Endothelial cell of umbilical vein (primary cell): ENCODE data around the gene B3GNT8. TPM values are rescaled to one million over a fixed set of nuclear protein-coding genes. Genes with fewer than 3 reads are reported as not detected.

ENCODE experiments used
- BruUV-seq: library from RNA; stranded (reverse); fragments of 400-500 nt; replicated peaks from 2 replicates; lab custom pipeline; 2021; lab: Mats Ljungman, UMichigan
- CTCF ChIA-PET: fragments of 300-600, 350-600 bp; sonication (Branson Sonifier 250); formaldehyde crosslinking; loops from one replicate; lab custom pipeline; 2021; ENCODE audit warnings: antibody characterized with exemption, inconsistent platforms; lab: Charles Lee
- POLR2A ChIA-PET: fragments of 300-600, 350-600 bp; sonication (Branson Sonifier 250); formaldehyde crosslinking; loops from one replicate; lab custom pipeline; 2021; ENCODE audit warnings: antibody characterized with exemption, inconsistent platforms; lab: Charles Lee
- DNase-seq: peaks from one replicate; pipeline ENCODE4 v3.0.0-alpha.2; 2011; ENCODE audit warnings: low read depth, low spot score
- FAIRE-seq: peaks from 2 replicates; lab custom pipeline; 2011; peaks lifted over from hg19 to GRCh38; lab: Jason Lieb, UNC
- H2AFZ ChIP-seq: 2 replicates; pipeline ENCODE4 v1.6.0; 2012; ENCODE audit warnings: low read depth, low read length, control low read depth, inconsistent platforms
- H3K27ac ChIP-seq: 2 replicates; pipeline ENCODE4 v1.5.1; 2011; ENCODE audit warnings: low read depth, mild to moderate bottlenecking, control low read depth, low read length, moderate library complexity; ENCODE audit not compliant: insufficient read depth
- H3K27me3 ChIP-seq, 2 experiments: 2 replicates each; pipeline versions ENCODE4 v1.6.0 to v1.6.1; 2011; ENCODE audit warnings: low read length in 2 of 2, mixed read lengths in 1 of 2; ENCODE audit not compliant: control insufficient read depth in 2 of 2, insufficient read depth in 2 of 2
- H3K36me3 ChIP-seq, 2 experiments: 2 replicates in 1 of 2; 3 replicates in 1 of 2; pipeline ENCODE4 v1.5.1; 2011; ENCODE audit warnings: low read length in 2 of 2, mild to moderate bottlenecking in 1 of 2, moderate library complexity in 1 of 2; ENCODE audit not compliant: control insufficient read depth in 2 of 2, insufficient read depth in 2 of 2; ENCODE audit errors: extremely low read depth in 1 of 2
- H3K4me1 ChIP-seq: 3 replicates; pipeline ENCODE4 v1.5.1; 2011; ENCODE audit warnings: mild to moderate bottlenecking, low read length; ENCODE audit not compliant: control insufficient read depth, insufficient read depth; ENCODE audit errors: extremely low read depth
- H3K4me2 ChIP-seq: 2 replicates; pipeline ENCODE4 v1.6.1; 2011; ENCODE audit warnings: low read length, control low read depth, mixed read lengths; ENCODE audit not compliant: insufficient read depth
- H3K4me3 ChIP-seq, 3 experiments: fragments of 200-600 bp in 1 of 3; sonication (generic), shearing (Covaris generic) in 1 of 3; replicated peaks in 1 of 3; 2 replicates each; pipeline ENCODE4 v1.5.1; 2011 to 2016; ENCODE audit warnings: control low read depth in 3 of 3, low read length in 3 of 3, mild to moderate bottlenecking in 2 of 3, inconsistent platforms in 1 of 3, low read depth in 1 of 3, moderate library complexity in 1 of 3; ENCODE audit not compliant: insufficient read depth in 1 of 3
- H3K79me2 ChIP-seq: 2 replicates; pipeline ENCODE4 v1.6.0; 2012; ENCODE audit warnings: low read length, inconsistent platforms; ENCODE audit not compliant: control insufficient read depth, insufficient read depth
- H3K9ac ChIP-seq: replicated peaks from 2 replicates; pipeline ENCODE3; 2011; ENCODE audit warnings: low read length, control low read depth; ENCODE audit not compliant: insufficient read depth; ENCODE audit errors: extremely low read depth
- H3K9me1 ChIP-seq: replicated peaks from 3 replicates; pipeline ENCODE4 v1.6.0; 2011; ENCODE audit warnings: mild to moderate bottlenecking, low read length; ENCODE audit not compliant: control insufficient read depth, insufficient read depth; ENCODE audit errors: extremely low read depth
- H3K9me3 ChIP-seq: replicated peaks from 2 replicates; pipeline ENCODE4 v1.5.1; 2012; ENCODE audit warnings: low read length, inconsistent platforms; ENCODE audit not compliant: control insufficient read depth, insufficient read depth
- H4K20me1 ChIP-seq: replicated peaks from 2 replicates; pipeline ENCODE3; 2011; ENCODE audit warnings: mild to moderate bottlenecking, low read length; ENCODE audit not compliant: control insufficient read depth, insufficient read depth; ENCODE audit errors: extremely low read depth
- EZH2 ChIP-seq: IDR thresholded peaks from 2 replicates; pipeline ENCODE4 v1.6.1; 2012; ENCODE audit warnings: borderline replicate concordance, low read depth, mild to moderate bottlenecking, moderate library complexity, low read length, inconsistent platforms; ENCODE audit not compliant: severe bottlenecking
- FOS ChIP-seq: IDR thresholded peaks from 2 replicates; pipeline ENCODE4 v1.6.1; 2011; ENCODE audit warnings: mild to moderate bottlenecking, low read length, moderate library complexity, borderline replicate concordance; ENCODE audit not compliant: insufficient read depth
- GATA2 ChIP-seq: IDR thresholded peaks from 2 replicates; pipeline ENCODE4 v1.7.0; 2011; ENCODE audit warnings: low read depth, mild to moderate bottlenecking, moderate library complexity, mixed read lengths, low read length; ENCODE audit not compliant: insufficient read length, insufficient read depth
- JUN ChIP-seq: IDR thresholded peaks from 2 replicates; pipeline ENCODE4 v1.6.1; 2011; ENCODE audit warnings: borderline replicate concordance, low read depth; ENCODE audit not compliant: insufficient read length, insufficient read depth
- MYC ChIP-seq: IDR thresholded peaks from one replicate; pipeline ENCODE4 v1.6.1; 2011; ENCODE audit warnings: mild to moderate bottlenecking, low read depth, low read length
- POLR2A ChIP-seq: IDR thresholded peaks from 2 replicates; pipeline ENCODE4 v1.6.1; 2012; ENCODE audit warnings: low read depth, mild to moderate bottlenecking, control low read depth, low read length
- POLR2AphosphoS5 ChIP-seq: IDR thresholded peaks from 2 replicates; pipeline ENCODE4 v1.6.1; 2012; ENCODE audit warnings: low read depth, mild to moderate bottlenecking, control low read depth, low read length, moderate library complexity; ENCODE audit not compliant: insufficient read depth
- dilution Hi-C: fragments of 300-500 bp; cut with MboI; formaldehyde crosslinking; loops from one replicate; pipeline ENCODE4 v1.15.0; 2019; ENCODE audit warnings: low sequenced_read_pairs; ENCODE audit not compliant: extremely low pct_ligation_motif_present
- intact Hi-C: fragments of 100-400 bp; cut with micrococcal nuclease; formaldehyde crosslinking; loops from one replicate; pipeline ENCODE4 v1.10.0; 2022
- polyA plus RNA-seq, 4 experiments: library from polyadenylated mRNA; depleted of rRNA in 3 of 4; stranded (reverse) in 3 of 4; unstranded in 1 of 4; fragments of >200 nt; gene quantifications; 2 replicates each; pipeline versions ENCODE4 v1.2.1 to v1.2.3, GENCODE V29; 2011 to 2012; ENCODE audit warnings: missing spikeins in 1 of 4
- total RNA-seq: library from RNA; stranded (reverse); gene quantifications from 2 replicates; pipeline ENCODE4 v1.2.3, GENCODE V29; 2021
- TF ChIP-seq, protein P1 (sequence below), 2 donors: IDR thresholded peaks; 1 replicate in 1 of 2; 2 replicates in 1 of 2; pipeline ENCODE4 v1.5.1; 2011; ENCODE audit warnings: low read length in 2 of 2, mild to moderate bottlenecking in 2 of 2, moderate library complexity in 2 of 2, control low read depth in 1 of 2, inconsistent platforms in 1 of 2, low read depth in 1 of 2; ENCODE audit not compliant: insufficient read depth in 1 of 2; ENCODE audit errors: extremely low read depth in 1 of 2
- TF ChIP-seq, protein P2 (sequence below): IDR thresholded peaks from 2 replicates; pipeline ENCODE4 v1.6.1; 2011; ENCODE audit not compliant: insufficient read depth, insufficient read length

Gene B3GNT8
- total and polyA plus RNA-seq, 2 donors (not counting 3 experiments of a cell fraction or from before 2014, with no cell fraction given), result 3.6 to 7.6 TPM

DNA sequence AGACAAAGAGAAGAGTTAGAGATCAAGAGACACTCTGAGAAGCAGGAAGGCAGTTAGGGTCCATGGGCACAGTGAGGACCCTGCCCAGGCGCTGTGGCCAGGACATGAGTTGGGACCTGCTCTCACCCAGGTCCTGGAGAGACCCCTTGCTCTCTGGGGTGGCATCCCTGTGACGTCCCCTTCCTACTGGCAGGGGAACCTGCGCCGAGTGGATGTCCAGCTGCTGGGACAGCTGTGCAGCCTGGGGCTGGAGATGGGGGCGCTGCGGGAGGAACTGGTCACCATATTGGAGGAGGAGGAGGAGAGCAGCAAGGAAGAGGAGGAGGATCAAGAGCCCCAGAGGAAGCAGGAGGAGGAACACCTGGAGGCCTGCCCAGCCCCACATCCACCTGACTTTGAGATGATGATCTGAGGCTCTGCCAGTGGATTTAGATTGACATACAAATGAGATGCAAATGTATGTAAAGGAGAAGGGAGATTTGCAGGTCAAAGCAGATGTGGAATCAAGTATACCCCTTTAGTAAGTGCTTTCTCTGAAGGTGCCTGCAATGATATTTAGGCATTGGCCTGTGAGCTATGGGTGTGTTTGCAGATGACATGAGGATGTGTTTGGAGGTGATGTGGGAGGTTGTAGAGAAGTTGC, 16.8 kb upstream of the B3GNT8 start:
- POLR2A ChIA-PET, result no interaction called here
- Histone ChIP-seq H3K4me1 (peaks cover 3% of the 10 kb centered on the region), H3K9me3 (no peaks in the 10 kb centered on the region), H3K9ac (no peak overlapping the region), H3K27ac (no peak overlapping the region), H2AFZ (no peak overlapping the region), H3K4me2 (no peak overlapping the region), H3K9me1 (no peaks in the 10 kb centered on the region), H4K20me1 (no peaks in the 10 kb centered on the region), H3K27me3 (peaks cover 7 to 9% of the 10 kb centered on the region in 2 experiments), H3K36me3 (no peaks in the 10 kb centered on the region), H3K79me2 (no peaks in the 10 kb centered on the region), H3K4me3 (no peak overlapping the region)
- dilution Hi-C loops, result no loop called here
- intact Hi-C loops, result no loop called here
- BruUV-seq, result no TSS peak
- TF ChIP-seq POLR2AphosphoS5 (no peak), FOS (no peak), POLR2A (no peak), EZH2 (no peak), GATA2 (no peak), JUN (no peak), MYC (no peak)
- TF ChIP-seq, protein P1, sequence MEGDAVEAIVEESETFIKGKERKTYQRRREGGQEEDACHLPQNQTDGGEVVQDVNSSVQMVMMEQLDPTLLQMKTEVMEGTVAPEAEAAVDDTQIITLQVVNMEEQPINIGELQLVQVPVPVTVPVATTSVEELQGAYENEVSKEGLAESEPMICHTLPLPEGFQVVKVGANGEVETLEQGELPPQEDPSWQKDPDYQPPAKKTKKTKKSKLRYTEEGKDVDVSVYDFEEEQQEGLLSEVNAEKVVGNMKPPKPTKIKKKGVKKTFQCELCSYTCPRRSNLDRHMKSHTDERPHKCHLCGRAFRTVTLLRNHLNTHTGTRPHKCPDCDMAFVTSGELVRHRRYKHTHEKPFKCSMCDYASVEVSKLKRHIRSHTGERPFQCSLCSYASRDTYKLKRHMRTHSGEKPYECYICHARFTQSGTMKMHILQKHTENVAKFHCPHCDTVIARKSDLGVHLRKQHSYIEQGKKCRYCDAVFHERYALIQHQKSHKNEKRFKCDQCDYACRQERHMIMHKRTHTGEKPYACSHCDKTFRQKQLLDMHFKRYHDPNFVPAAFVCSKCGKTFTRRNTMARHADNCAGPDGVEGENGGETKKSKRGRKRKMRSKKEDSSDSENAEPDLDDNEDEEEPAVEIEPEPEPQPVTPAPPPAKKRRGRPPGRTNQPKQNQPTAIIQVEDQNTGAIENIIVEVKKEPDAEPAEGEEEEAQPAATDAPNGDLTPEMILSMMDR (IDR thresholded peaks at IDR 0.05; ENCODE audit: extremely low read depth in 1 of 2, insufficient read depth in 1 of 2, low read depth in 1 of 2, low read length in 2 of 2), result no peak
- TF ChIP-seq, protein P2, sequence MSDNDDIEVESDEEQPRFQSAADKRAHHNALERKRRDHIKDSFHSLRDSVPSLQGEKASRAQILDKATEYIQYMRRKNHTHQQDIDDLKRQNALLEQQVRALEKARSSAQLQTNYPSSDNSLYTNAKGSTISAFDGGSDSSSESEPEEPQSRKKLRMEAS, result no peak
- DNase-seq (no peak), FAIRE-seq (no peak)
- CTCF ChIA-PET, result interaction anchor here (0.7 to 1.0 kb wide), 2 partner anchors 94 to 127 kb away, joined by 3 to 5 read pairs; no protein-coding TSS in a partner anchor
